PFSK-1 (cell line): ENCODE results near the gene STX18.

ENCODE experiments used
- FOXP2 ChIP-seq: optimal IDR thresholded peaks from 2 replicates; pipeline ENCODE3; 2011; ENCODE audit warnings: borderline replicate concordance, control low read depth, inconsistent platforms; ENCODE audit not compliant: insufficient read depth; ENCODE audit errors: extremely low read length, extremely low read depth
- POLR2AphosphoS5 ChIP-seq: IDR thresholded peaks from 2 replicates; pipeline ENCODE4 v1.6.1; 2012; ENCODE audit warnings: low read depth, mild to moderate bottlenecking, control low read depth, low read length, moderate library complexity
- SIN3A ChIP-seq: IDR thresholded peaks from 2 replicates; pipeline ENCODE4 v1.6.1; 2012; ENCODE audit warnings: mild to moderate bottlenecking, low read length, moderate library complexity, borderline replicate concordance; ENCODE audit not compliant: insufficient read depth
- TAF1 ChIP-seq: IDR thresholded peaks from 2 replicates; pipeline ENCODE4 v1.6.1; 2012; ENCODE audit warnings: low read length, control low read depth, borderline replicate concordance; ENCODE audit not compliant: insufficient read depth
- TF ChIP-seq, protein P1 (sequence below), 2 experiments: IDR thresholded peaks; 2 replicates each; pipeline versions ENCODE4 v1.6.1 to v1.8.0; 2011 to 2012; ENCODE audit warnings: low read depth in 2 of 2, low read length in 2 of 2, control low read depth in 1 of 2, inconsistent platforms in 1 of 2, mild to moderate bottlenecking in 1 of 2, moderate library complexity in 1 of 2; ENCODE audit not compliant: insufficient read depth in 1 of 2

The STX18 gene

DNA sequence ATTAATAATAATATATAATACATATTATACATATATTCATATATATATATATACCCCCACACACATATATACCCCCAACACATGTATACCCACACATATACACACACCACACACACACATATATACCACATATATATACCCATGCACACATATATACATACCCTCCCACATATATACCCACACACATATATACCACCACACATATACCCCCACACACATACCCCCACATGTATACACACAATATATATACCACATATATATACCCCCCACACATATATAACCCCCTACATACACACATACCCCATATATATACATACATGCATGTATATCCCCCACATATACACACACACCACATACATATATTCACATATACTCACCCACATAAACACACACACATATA is 103.0 kb downstream of the STX18 start:
- TF ChIP-seq SIN3A (no peak), FOXP2 (no peak), POLR2AphosphoS5 (no peak), TAF1 (no peak)
- TF ChIP-seq, protein P1, sequence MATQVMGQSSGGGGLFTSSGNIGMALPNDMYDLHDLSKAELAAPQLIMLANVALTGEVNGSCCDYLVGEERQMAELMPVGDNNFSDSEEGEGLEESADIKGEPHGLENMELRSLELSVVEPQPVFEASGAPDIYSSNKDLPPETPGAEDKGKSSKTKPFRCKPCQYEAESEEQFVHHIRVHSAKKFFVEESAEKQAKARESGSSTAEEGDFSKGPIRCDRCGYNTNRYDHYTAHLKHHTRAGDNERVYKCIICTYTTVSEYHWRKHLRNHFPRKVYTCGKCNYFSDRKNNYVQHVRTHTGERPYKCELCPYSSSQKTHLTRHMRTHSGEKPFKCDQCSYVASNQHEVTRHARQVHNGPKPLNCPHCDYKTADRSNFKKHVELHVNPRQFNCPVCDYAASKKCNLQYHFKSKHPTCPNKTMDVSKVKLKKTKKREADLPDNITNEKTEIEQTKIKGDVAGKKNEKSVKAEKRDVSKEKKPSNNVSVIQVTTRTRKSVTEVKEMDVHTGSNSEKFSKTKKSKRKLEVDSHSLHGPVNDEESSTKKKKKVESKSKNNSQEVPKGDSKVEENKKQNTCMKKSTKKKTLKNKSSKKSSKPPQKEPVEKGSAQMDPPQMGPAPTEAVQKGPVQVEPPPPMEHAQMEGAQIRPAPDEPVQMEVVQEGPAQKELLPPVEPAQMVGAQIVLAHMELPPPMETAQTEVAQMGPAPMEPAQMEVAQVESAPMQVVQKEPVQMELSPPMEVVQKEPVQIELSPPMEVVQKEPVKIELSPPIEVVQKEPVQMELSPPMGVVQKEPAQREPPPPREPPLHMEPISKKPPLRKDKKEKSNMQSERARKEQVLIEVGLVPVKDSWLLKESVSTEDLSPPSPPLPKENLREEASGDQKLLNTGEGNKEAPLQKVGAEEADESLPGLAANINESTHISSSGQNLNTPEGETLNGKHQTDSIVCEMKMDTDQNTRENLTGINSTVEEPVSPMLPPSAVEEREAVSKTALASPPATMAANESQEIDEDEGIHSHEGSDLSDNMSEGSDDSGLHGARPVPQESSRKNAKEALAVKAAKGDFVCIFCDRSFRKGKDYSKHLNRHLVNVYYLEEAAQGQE (IDR thresholded peaks at IDR 0.05; ENCODE audit: insufficient read depth in 1 of 2, low read depth in 2 of 2, low read length in 2 of 2) = no peak

DNA sequence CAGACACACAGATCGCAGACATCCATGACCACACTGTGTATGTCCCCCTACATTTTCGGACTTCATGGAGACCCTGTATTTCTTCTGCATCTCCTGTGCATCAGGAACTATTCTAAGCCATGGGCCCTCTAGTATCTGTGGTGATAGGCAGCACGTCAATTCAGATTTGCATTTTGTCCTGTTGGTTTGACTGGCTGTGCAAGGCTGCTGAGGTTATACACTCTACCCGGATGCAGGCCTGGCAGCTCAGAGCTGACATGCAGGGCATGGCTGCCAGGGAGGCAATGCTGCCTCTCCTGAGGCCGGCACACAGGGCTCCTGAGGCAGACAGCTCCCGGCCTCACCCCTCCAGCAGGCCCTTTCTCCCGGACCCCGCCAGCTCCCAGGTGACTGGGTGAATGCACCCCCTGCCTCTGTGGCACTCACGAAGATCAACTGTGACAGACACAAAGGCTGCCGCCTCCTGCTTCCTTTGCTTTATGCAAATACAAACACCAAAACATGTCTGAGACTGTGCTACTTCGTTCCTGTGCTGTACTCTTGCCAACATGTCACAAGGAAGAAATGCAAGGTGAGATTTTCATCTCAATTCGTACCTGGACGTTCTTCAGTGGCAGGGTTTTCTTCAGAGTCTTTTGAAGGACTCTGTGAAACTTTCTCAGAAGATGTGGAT is 103.9 kb downstream of the STX18 start:
- TF ChIP-seq FOXP2 (no peak), POLR2AphosphoS5 (no peak), SIN3A (no peak), TAF1 (no peak)
- TF ChIP-seq, protein P1 (IDR thresholded peaks at IDR 0.05; ENCODE audit: insufficient read depth in 1 of 2, low read depth in 2 of 2, low read length in 2 of 2) = no peak

DNA sequence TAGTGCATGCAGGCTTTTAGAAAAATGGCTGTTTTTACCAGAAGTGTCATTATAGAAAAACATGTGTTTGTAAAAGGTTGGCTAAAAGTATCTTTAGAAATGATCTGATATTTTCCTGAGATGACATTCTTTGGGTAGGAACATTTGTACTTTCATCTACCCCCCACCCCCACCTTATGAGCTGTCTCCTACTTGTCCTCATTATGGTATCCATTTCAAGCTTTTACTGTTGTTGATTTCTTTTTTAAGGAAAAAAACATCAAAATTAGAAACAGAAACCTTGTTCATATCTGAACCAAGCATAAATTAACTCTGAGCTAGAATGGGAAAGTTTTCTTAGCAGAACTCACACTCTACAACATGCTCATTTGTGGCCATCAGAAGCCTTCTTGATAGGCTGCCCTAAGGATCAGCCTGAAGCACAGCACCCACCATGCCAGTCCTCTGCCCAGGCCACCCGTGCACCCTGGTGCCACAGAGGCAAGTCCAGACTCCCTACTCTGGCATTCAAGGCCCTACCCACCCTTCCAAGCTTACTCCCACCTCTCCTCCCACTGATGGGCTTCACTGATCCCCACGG is 105.5 kb downstream of the STX18 start:
- TF ChIP-seq SIN3A (no peak), POLR2AphosphoS5 (no peak), FOXP2 (no peak), TAF1 (no peak)
- TF ChIP-seq, protein P1 (IDR thresholded peaks at IDR 0.05; ENCODE audit: insufficient read depth in 1 of 2, low read depth in 2 of 2, low read length in 2 of 2) = no peak

DNA sequence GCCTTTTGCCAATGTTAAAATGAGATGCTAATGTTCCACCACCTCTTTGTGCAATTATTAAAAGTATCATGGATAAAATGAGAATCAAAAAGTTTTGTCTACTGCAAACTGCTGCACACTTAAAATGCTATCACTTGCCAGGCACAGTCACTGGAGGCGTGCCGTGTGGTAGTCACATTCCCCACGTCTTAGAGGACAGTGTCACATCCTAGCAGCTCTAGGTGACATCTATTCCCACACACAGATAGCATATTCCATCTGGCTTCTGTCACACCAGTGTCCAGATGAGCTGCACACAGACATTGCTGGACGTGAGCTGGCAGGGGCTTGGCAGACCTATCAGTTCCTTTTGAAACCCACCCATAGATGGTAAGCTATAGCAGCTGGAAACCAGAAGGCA is 107.9 kb downstream of the STX18 start:
- TF ChIP-seq TAF1 (no peak), POLR2AphosphoS5 (no peak), SIN3A (no peak), FOXP2 (no peak)
- TF ChIP-seq, protein P1 (IDR thresholded peaks at IDR 0.05; ENCODE audit: insufficient read depth in 1 of 2, low read depth in 2 of 2, low read length in 2 of 2) = no peak
